ENCODE measurements around the gene LTA.

DNA sequence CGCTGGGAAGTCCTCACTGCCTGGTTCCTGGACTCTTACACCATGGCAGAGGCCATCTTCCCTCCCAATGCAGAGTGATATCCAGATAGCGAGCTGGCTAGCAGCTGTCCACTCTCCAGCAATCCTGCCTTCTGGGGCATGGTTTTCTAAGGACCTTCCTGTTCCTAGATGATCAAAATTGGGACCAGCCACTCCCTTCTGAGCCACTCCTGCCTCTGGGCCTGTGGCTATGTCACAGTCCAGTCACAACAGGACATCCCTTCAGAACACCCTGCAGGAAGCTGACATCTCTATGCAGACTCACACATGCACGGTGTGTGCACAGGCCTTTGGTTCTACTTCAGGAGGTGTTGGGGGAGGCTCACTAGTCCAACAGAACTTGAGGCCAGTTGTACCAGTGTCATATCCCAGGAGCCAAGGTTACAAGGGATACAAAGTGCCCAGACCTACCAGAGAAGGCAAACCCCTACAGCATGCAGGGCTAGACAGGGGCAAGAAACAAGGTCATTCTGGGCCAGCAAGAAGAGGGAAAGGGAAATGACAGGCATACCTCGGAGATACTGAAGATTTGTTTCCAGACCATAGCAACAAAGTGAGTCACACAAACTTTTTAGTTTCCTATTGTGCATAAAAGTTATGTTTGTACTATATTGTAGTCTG lies 46.0 kb upstream of the LTA start:
- TF ChIP-seq EZH2phosphoT487 (IDR thresholded peaks at IDR 0.05; ENCODE audit: low read length) (no peak), EZH2 (optimal IDR thresholded peaks at IDR 0.05; ENCODE audit: low read depth, low read length) (no peak)
